Measurements from ENCODE around the gene RCOR3. TPM values are rescaled to one million over a fixed set of nuclear protein-coding genes. Genes with fewer than 3 reads are reported as not detected.
"Not testable (repeated sequence)": the region's sequence is repeated elsewhere in the genome, so short reads cannot be mapped to it uniquely, and the experiment has no call there.

RCOR3 gene
- total RNA-seq, 5 donors from 2014 or later (not counting 1 experiment from before 2014, with no cell fraction given) = 58.2 to 72.4 (median 62.2) TPM

- H3K27ac Mint-ChIP-seq; H3K4me1 ChIP-seq (ENCODE audit: control insufficient read depth in 1 of 2, extremely low read depth in 1 of 2, insufficient read depth in 2 of 2, low read length in 2 of 2); H3K36me3 ChIP-seq (ENCODE audit: control insufficient read depth in 2 of 2, extremely low read depth in 1 of 2, insufficient read depth in 1 of 2, low read length in 1 of 2); POLR2A ChIA-PET; CTCF ChIA-PET; H3K4me3 ChIP-seq (ENCODE audit: control insufficient read depth in 1 of 2, extremely low read depth in 1 of 2, low read length in 1 of 2); DNase-seq; ATAC-seq (replicated peaks in 1 of 4); H3K9me3 ChIP-seq; H3K4me1 Mint-ChIP-seq; H3K27me3 ChIP-seq (replicated peaks in 1 of 2; ENCODE audit: control insufficient read depth in 2 of 2, extremely low read depth in 1 of 2, insufficient read depth in 2 of 2, low read length in 1 of 2); H3K27me3 Mint-ChIP-seq; H3K36me3 Mint-ChIP-seq; H3K27ac ChIP-seq (ENCODE audit: low read length); H3K9me3 Mint-ChIP-seq; H3K4me3 Mint-ChIP-seq: not testable (repeated sequence)
- 89% methylated on average over 8 of the region's 9 CpGs for WGBS (ENCODE audit: insufficient coverage)
These were observed 36.5 kb upstream of the RCOR3 start for GRCh38 chr1:211222469-211223234.

DNA sequence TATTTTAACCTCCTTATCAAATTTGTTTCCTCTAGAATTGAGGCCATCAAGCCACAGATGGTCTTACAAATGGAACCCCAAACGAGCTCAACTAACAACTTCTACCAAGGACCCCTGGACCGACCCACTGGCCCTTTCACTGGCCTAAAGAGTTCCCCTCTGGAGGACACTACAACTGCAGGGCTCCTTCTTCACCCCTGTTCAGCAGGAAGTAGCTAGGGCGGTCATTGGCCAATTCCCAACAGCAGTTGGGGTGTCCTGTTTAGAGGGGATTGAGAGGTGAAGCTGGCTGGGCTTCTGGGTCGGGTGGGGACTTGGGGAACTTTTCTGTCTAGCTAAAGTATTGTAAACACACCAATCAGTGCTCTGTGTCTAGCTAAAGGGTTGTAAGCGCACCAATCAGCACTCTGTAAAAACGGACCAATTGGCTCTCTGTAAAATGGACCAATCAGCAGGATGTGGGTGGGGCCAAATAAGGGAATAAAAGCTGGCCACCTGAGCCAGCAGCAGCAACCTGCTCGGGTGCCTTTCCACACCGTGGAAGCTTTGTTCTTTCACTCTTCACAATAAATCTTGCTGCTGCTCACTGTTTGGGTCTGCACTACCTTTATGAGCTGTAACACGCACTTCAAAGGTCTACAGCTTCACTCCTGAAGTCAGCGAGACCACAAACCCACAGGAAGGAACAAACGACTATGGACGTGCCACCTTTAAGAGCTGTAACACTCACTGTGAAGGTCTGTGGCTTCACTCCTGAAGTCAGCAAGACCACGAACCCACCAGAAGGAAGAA is 30.4 kb upstream of the RCOR3 start:
- H3K4me3 ChIP-seq (ENCODE audit: control insufficient read depth in 1 of 2, extremely low read depth in 1 of 2, low read length in 1 of 2) = peak overlapping the region in 1 of 2 donors; percentile 31
- H3K9me3 ChIP-seq; H3K27me3 Mint-ChIP-seq; H3K36me3 Mint-ChIP-seq; H3K27me3 ChIP-seq (replicated peaks in 1 of 2; ENCODE audit: control insufficient read depth in 2 of 2, extremely low read depth in 1 of 2, insufficient read depth in 2 of 2, low read length in 1 of 2); H3K9me3 Mint-ChIP-seq; H3K36me3 ChIP-seq (ENCODE audit: control insufficient read depth in 2 of 2, extremely low read depth in 1 of 2, insufficient read depth in 1 of 2, low read length in 1 of 2): not testable (repeated sequence)
- CTCF ChIA-PET = interaction anchor here (0.6 to 1.3 kb wide), 3 partner anchors 29 to 782 kb away, joined by 3 to 6 read pairs (median 5); no protein-coding TSS in a partner anchor
- 25% methylated on average over 8 of the region's 13 CpGs for WGBS (ENCODE audit: insufficient coverage)
- Mint-ChIP-seq H3K4me3 (peak overlapping the region; percentile 34 to 62 (median 60)), H3K27ac (peak overlapping the region; percentile 77 to 86), H3K4me1 (peaks cover 27 to 28% (median 27%) of the 10 kb centered on the region in 3 donors)
- peak overlapping the region; percentile 44 for H3K27ac ChIP-seq (ENCODE audit: low read length)
- peak in 34 of 35 experiments; percentile 11 to 78 (median 44) for DNase-seq
- POLR2A ChIA-PET = interaction anchor here (0.6 to 1.3 kb wide), 4 partner anchors 23 to 558 kb away, joined by 3 to 8 read pairs (median 4); no protein-coding TSS in a partner anchor
- H3K4me1 ChIP-seq (ENCODE audit: control insufficient read depth in 1 of 2, extremely low read depth in 1 of 2, insufficient read depth in 2 of 2, low read length in 2 of 2) = peaks cover 7 to 18% of the 10 kb centered on the region in 2 experiments
- ATAC-seq (replicated peaks in 1 of 4) = peak; percentile 87 to 95 (median 90)

- H3K9me3 ChIP-seq = no peaks in the 10 kb centered on the region
- peak overlapping the region in 1 of 2 donors; percentile 31 for H3K4me3 ChIP-seq (ENCODE audit: control insufficient read depth in 1 of 2, extremely low read depth in 1 of 2, low read length in 1 of 2)
- Mint-ChIP-seq H3K9me3 (no peaks in the 10 kb centered on the region), H3K27ac (peak overlapping the region; percentile 77 to 86), H3K27me3 (no peaks in the 10 kb centered on the region), H3K36me3 (no peaks in the 10 kb centered on the region), H3K4me3 (peak overlapping the region; percentile 34 to 62 (median 60)), H3K4me1 (peaks cover 27 to 28% (median 27%) of the 10 kb centered on the region in 3 donors)
- ATAC-seq (replicated peaks in 1 of 4) (peak; percentile 52 to 70 (median 62)), DNase-seq (peak in 4 of 35 experiments; percentile 0 to 30 (median 7))
- peak overlapping the region; percentile 44 for H3K27ac ChIP-seq (ENCODE audit: low read length)
- peaks cover 7 to 18% of the 10 kb centered on the region in 2 experiments for H3K4me1 ChIP-seq (ENCODE audit: control insufficient read depth in 1 of 2, extremely low read depth in 1 of 2, insufficient read depth in 2 of 2, low read length in 2 of 2)
- 14% methylated on average over 7 of the region's 7 CpGs for WGBS (ENCODE audit: insufficient coverage)
- H3K36me3 ChIP-seq (ENCODE audit: control insufficient read depth in 2 of 2, extremely low read depth in 1 of 2, insufficient read depth in 1 of 2, low read length in 1 of 2) = no peaks in the 10 kb centered on the region
- CTCF ChIA-PET = interaction anchor here in 1 of 2 donors (1.3 kb wide), 1 partner anchor 29 kb away, joined by 6 read pairs; no protein-coding TSS in a partner anchor
- POLR2A ChIA-PET = interaction anchor here (0.7 to 1.3 kb wide), 3 partner anchors 22 to 558 kb away, joined by 3 to 8 read pairs (median 4); no protein-coding TSS in a partner anchor
- H3K27me3 ChIP-seq (replicated peaks in 1 of 2; ENCODE audit: control insufficient read depth in 2 of 2, extremely low read depth in 1 of 2, insufficient read depth in 2 of 2, low read length in 1 of 2) = no peaks in the 10 kb centered on the region
These were observed 29.8 kb upstream of the RCOR3 start for GRCh38 chr1:211229365-211229759.

GRCh38 chr1:211231873-211232272 is 27.3 kb upstream of the RCOR3 start:
- Mint-ChIP-seq H3K9me3 (no peaks in the 10 kb centered on the region), H3K4me3 (no peak overlapping the region), H3K27ac (no peak overlapping the region), H3K27me3 (no peaks in the 10 kb centered on the region), H3K4me1 (peaks cover 27 to 28% (median 27%) of the 10 kb centered on the region in 3 donors), H3K36me3 (no peaks in the 10 kb centered on the region)
- CTCF ChIA-PET = interaction anchor here in 1 of 2 donors (0.5 kb wide), 1 partner anchor 1512 kb away, joined by 3 read pairs; no protein-coding TSS in a partner anchor
- Histone ChIP-seq H3K27ac (ENCODE audit: low read length) (no peak overlapping the region), H3K4me3 (ENCODE audit: control insufficient read depth in 1 of 2, extremely low read depth in 1 of 2, low read length in 1 of 2) (no peak overlapping the region), H3K27me3 (replicated peaks in 1 of 2; ENCODE audit: control insufficient read depth in 2 of 2, extremely low read depth in 1 of 2, insufficient read depth in 2 of 2, low read length in 1 of 2) (no peaks in the 10 kb centered on the region), H3K9me3 (no peaks in the 10 kb centered on the region), H3K36me3 (ENCODE audit: control insufficient read depth in 2 of 2, extremely low read depth in 1 of 2, insufficient read depth in 1 of 2, low read length in 1 of 2) (no peaks in the 10 kb centered on the region), H3K4me1 (ENCODE audit: control insufficient read depth in 1 of 2, extremely low read depth in 1 of 2, insufficient read depth in 2 of 2, low read length in 2 of 2) (peaks cover 7 to 18% of the 10 kb centered on the region in 2 experiments)
- DNase-seq = no peak
- ATAC-seq (replicated peaks in 1 of 4) = no peak
- POLR2A ChIA-PET = no interaction called here
- whole genome bisulfite sequencing (ENCODE audit: insufficient coverage) = no CpG with 5 or more reads among the region's 1 CpG

GRCh38 chr1:211236633-211237320 is 22.4 kb upstream of the RCOR3 start:
- POLR2A ChIA-PET = no interaction called here
- Mint-ChIP-seq H3K4me1 (no peaks in the 10 kb centered on the region), H3K9me3 (no peaks in the 10 kb centered on the region), H3K36me3 (no peaks in the 10 kb centered on the region), H3K27ac (no peak overlapping the region), H3K4me3 (no peak overlapping the region), H3K27me3 (no peaks in the 10 kb centered on the region)
- H3K4me3 ChIP-seq (ENCODE audit: control insufficient read depth in 1 of 2, extremely low read depth in 1 of 2, low read length in 1 of 2) = no peak overlapping the region
- no peak for DNase-seq
- WGBS (ENCODE audit: insufficient coverage) = no CpG with 5 or more reads among the region's 6 CpGs
- H3K9me3 ChIP-seq = no peaks in the 10 kb centered on the region
- no peaks in the 10 kb centered on the region for H3K36me3 ChIP-seq (ENCODE audit: control insufficient read depth in 2 of 2, extremely low read depth in 1 of 2, insufficient read depth in 1 of 2, low read length in 1 of 2)
- CTCF ChIA-PET = interaction anchor here in 1 of 2 donors (0.6 kb wide), 1 partner anchor 1555 kb away, joined by 3 read pairs; no protein-coding TSS in a partner anchor
- no peak overlapping the region for H3K27ac ChIP-seq (ENCODE audit: low read length)
- H3K4me1 ChIP-seq (ENCODE audit: control insufficient read depth in 1 of 2, extremely low read depth in 1 of 2, insufficient read depth in 2 of 2, low read length in 2 of 2) = no peaks in the 10 kb centered on the region
- no peak for ATAC-seq (replicated peaks in 1 of 4)
- no peaks in the 10 kb centered on the region for H3K27me3 ChIP-seq (replicated peaks in 1 of 2; ENCODE audit: control insufficient read depth in 2 of 2, extremely low read depth in 1 of 2, insufficient read depth in 2 of 2, low read length in 1 of 2)

DNA sequence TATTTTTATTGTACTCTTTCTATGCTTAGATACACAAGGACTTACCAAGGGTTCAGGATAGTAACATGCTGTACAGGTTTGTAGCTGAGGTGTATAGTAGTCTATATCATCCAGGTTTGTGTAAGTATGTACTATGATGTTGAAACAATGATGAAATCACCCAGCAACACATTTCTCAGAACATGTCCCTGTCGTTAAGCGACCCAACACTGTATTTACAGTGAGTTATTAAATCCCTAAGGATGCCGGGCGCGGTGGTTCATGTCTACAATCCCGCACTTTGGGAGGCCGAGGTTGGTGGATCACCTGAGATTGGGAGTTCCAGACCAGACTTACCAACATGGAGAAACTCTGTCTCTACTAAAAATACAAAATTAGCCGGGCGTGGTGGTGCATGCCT is 21.6 kb upstream of the RCOR3 start:
- Mint-ChIP-seq H3K27me3 (peaks cover 0 to 2% of the 10 kb centered on the region in 2 donors), H3K36me3 (no peaks in the 10 kb centered on the region), H3K4me1 (no peaks in the 10 kb centered on the region), H3K27ac (no peak overlapping the region), H3K9me3 (no peaks in the 10 kb centered on the region), H3K4me3 (no peak overlapping the region)
- no peaks in the 10 kb centered on the region for H3K36me3 ChIP-seq (ENCODE audit: control insufficient read depth in 2 of 2, extremely low read depth in 1 of 2, insufficient read depth in 1 of 2, low read length in 1 of 2)
- CTCF ChIA-PET = interaction anchor here in 1 of 2 donors (0.6 kb wide), 1 partner anchor 1555 kb away, joined by 3 read pairs; no protein-coding TSS in a partner anchor
- DNase-seq (no peak), ATAC-seq (replicated peaks in 1 of 4) (no peak)
- H3K4me1 ChIP-seq (ENCODE audit: control insufficient read depth in 1 of 2, extremely low read depth in 1 of 2, insufficient read depth in 2 of 2, low read length in 2 of 2) = no peaks in the 10 kb centered on the region
- no peak overlapping the region for H3K4me3 ChIP-seq (ENCODE audit: control insufficient read depth in 1 of 2, extremely low read depth in 1 of 2, low read length in 1 of 2)
- no peak overlapping the region for H3K27ac ChIP-seq (ENCODE audit: low read length)
- POLR2A ChIA-PET = no interaction called here
- peaks cover 0 to under 1% of the 10 kb centered on the region in 2 experiments for H3K27me3 ChIP-seq (replicated peaks in 1 of 2; ENCODE audit: control insufficient read depth in 2 of 2, extremely low read depth in 1 of 2, insufficient read depth in 2 of 2, low read length in 1 of 2)
- H3K9me3 ChIP-seq = no peaks in the 10 kb centered on the region
- WGBS (ENCODE audit: insufficient coverage) = no CpG with 5 or more reads among the region's 9 CpGs

All from T-cell (primary cell).